Stimulated activated CD4-positive, alpha-beta T cell treated with anti-CD3 and anti-CD28 coated beads, Interleukin-2, amount 100 ng/mL, for 4 hours (primary cell): ENCODE results near the gene FOXO6.

Experiments
- DNase-seq: peaks from one replicate; pipeline ENCODE4 v3.0.0-alpha.2; 2020; ENCODE audit warnings: low read depth

Gene FOXO6

GRCh38 chr1:41383094-41383852, 22.0 kb downstream of the FOXO6 start:
- peak; percentile 40 for DNase-seq

- no peak for DNase-seq
These were observed 23.3 kb downstream of the FOXO6 start for GRCh38 chr1:41384579-41384978.

GRCh38 chr1:41385398-41386195, 24.4 kb downstream of the FOXO6 start:
- no peak for DNase-seq

GRCh38 chr1:41386196-41386663, 25.0 kb downstream of the FOXO6 start:
- DNase-seq: no peak

GRCh38 chr1:41387667-41388091, 26.4 kb downstream of the FOXO6 start:
- DNase-seq: no peak

- no peak for DNase-seq
These were observed 27.3 kb downstream of the FOXO6 start for GRCh38 chr1:41388510-41388909.

- no peak for DNase-seq
These were observed 27.8 kb downstream of the FOXO6 start for GRCh38 chr1:41389009-41389408.

GRCh38 chr1:41390166-41390565, 28.9 kb downstream of the FOXO6 start:
- no peak for DNase-seq

GRCh38 chr1:41390573-41390972, 29.3 kb downstream of the FOXO6 start:
- DNase-seq: no peak

- DNase-seq: no peak
These were observed 30.7 kb downstream of the FOXO6 start for GRCh38 chr1:41391834-41392527.

- no peak for DNase-seq
These were observed 31.3 kb downstream of the FOXO6 start for GRCh38 chr1:41392528-41392924.

GRCh38 chr1:41393716-41394368, 32.6 kb downstream of the FOXO6 start:
- no peak for DNase-seq

GRCh38 chr1:41394369-41394744, 33.1 kb downstream of the FOXO6 start:
- DNase-seq: no peak

- no peak for DNase-seq
These were observed 34.0 kb downstream of the FOXO6 start for GRCh38 chr1:41394959-41395956.

- no peak for DNase-seq
These were observed 34.9 kb downstream of the FOXO6 start for GRCh38 chr1:41396084-41396483.

GRCh38 chr1:41397020-41397419, 35.8 kb downstream of the FOXO6 start:
- DNase-seq: no peak

GRCh38 chr1:41397753-41398330, 36.6 kb downstream of the FOXO6 start:
- no peak for DNase-seq

GRCh38 chr1:41399145-41399795, 38.0 kb downstream of the FOXO6 start:
- no peak for DNase-seq

- DNase-seq: no peak
These were observed 39.0 kb downstream of the FOXO6 start for GRCh38 chr1:41400225-41400624.

- no peak for DNase-seq
These were observed 40.7 kb downstream of the FOXO6 start for GRCh38 chr1:41401899-41402298.
